ENCODE measurements around the gene EBF3. TPM values are rescaled to one million over a fixed set of nuclear protein-coding genes. Genes with fewer than 3 reads are reported as not detected.

Gene EBF3
- total RNA-seq, 1 donor = 14.7 TPM

DNA sequence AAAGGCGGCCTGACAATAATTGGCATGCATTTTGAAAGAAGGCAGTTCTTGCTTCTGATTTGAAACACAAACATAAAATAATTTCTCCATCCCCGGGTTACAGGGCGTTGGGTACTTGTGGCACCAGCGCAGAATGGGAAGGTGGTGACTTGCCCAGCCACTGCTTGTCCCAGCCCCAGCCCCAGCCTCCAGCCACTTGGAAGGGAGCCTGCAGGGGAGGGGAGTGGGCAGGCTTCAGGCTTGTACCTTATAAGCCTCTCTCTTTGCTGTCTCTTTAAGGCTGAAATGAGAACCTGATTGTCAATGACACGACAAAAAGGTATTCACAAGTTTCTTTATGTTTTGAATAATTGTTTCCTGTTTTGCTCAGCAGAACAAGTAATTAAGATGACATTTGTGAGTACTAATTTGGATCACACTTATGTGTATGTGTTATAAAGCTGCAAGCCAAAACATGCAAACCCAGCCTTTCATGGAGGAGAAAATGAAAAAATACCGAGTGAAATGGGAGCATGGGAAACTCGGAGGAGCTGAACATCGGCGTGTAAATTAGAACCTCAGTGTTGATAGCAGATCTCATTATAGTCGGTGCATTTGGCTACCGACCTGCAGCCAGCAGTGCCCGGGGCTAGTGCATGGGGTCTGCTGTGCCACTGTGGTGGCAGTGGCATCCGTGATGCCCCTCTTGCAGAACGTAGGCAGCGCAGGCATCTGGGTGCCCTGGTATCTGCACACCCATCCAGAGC, 129.9 kb downstream of the EBF3 start:
- H3K4me3 ChIP-seq (ENCODE audit: low read depth, low read length) = no peak overlapping the region
- DNase-seq (ENCODE audit: low read depth) = no peak
- no peak for TF ChIP-seq CTCF (IDR thresholded peaks at IDR 0.05; ENCODE audit: insufficient read depth, low read length)

DNA sequence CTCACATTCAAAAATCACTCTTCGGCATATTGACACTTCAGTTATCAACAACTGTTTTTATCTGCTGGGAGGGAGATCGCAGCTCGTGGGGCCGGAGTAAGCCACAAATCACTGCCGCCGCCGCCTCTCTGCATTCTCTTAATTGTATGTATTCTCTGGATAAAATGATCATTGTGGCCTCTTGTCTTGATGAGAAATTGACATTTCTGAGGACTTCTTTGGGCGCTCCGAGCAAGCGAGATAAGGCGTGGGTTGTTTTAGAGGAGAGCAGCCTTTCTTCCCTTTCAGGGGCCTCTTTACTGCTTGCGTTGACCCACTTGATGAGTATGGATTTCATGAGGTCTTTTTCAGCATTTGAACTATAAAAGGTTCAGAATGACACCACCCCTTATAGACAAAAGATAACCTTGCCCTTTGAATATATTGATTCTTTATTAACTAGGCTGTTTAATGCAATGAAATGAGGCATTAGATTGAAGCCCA, 130.6 kb downstream of the EBF3 start:
- TF ChIP-seq CTCF (IDR thresholded peaks at IDR 0.05; ENCODE audit: insufficient read depth, low read length) = no peak
- H3K4me3 ChIP-seq (ENCODE audit: low read depth, low read length) = no peak overlapping the region
- no peak for DNase-seq (ENCODE audit: low read depth)

DNA sequence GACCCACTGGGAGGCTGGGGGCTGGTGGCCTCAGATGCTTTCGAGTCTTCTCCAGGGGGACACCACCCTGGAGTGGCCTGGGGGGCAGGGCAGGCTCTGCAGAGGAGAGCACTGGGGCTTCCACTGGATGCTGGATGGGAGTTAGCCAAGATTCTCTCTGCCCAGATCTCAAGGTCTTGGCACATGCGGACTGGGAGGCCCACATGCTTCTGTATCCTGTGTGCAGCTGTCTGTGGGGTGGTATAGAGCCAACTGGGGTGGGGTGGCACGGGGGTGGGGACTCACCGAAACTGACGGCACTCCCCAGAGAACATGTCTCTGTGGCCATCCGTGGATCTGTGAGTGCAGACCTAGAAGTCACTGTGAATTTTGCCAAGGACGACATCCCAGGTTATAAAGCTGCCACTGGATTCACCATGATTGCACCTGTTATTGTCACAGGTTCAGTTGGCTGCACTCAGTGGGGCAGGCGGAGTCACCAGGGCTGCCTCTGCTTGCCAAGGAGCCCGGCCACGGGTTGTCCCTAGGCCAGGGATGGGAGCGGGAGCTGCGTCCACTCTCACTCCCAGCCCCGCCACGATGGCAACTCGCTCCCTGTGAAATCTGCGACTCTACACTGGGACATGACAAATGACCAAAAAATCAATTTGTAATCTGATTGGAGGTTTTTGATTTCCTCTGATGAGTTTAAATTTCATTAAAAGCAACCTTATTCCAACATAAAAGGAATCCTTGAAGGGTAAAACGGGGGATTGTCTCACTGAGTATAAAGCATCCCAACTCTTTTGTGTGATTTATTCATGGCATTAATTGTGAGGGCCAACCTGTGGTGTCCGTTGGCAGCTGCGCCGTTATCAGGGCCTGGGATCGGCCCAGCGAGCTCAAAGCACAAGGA, 131.3 kb downstream of the EBF3 start:
- DNase-seq (ENCODE audit: low read depth) = no peak
- no peak overlapping the region for H3K4me3 ChIP-seq (ENCODE audit: low read depth, low read length)
- no peak for TF ChIP-seq CTCF (IDR thresholded peaks at IDR 0.05; ENCODE audit: insufficient read depth, low read length)

- no peak for DNase-seq (ENCODE audit: low read depth)
- TF ChIP-seq CTCF (IDR thresholded peaks at IDR 0.05; ENCODE audit: insufficient read depth, low read length) = no peak
- H3K4me3 ChIP-seq (ENCODE audit: low read depth, low read length) = no peak overlapping the region
These were observed 132.9 kb downstream of the EBF3 start for GRCh38 chr10:129831150-129831549.

- no peak for DNase-seq (ENCODE audit: low read depth)
These were observed 138.2 kb downstream of the EBF3 start for GRCh38 chr10:129825826-129826225.

DNA sequence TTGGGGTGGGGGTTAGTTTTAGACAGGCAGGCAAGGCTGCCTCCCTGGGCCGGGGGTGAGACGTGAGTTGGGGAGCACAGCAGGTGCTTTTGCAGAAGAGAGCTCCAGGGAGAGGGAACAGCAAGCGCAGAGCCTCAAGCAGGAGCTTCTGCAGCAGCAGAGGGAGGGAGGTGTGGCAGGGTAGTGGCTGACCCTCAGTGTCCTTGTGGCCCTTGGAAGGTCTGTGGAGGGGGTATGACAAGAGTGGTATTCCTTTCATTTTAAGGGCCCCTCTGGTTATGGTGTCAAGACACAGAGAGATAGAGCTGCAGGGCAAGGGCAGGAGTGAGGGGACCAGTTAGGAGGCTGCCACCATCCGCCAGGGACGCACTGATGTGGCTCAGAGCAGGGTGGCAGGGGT, 138.9 kb downstream of the EBF3 start:
- no peak for TF ChIP-seq CTCF (IDR thresholded peaks at IDR 0.05; ENCODE audit: insufficient read depth, low read length)
- H3K4me3 ChIP-seq (ENCODE audit: low read depth, low read length) = no peak overlapping the region
- no peak for DNase-seq (ENCODE audit: low read depth)

More at GRCh38 chr10:129825826-129826225, 138.2 kb downstream of the EBF3 start:
- no peak for TF ChIP-seq CTCF (IDR thresholded peaks at IDR 0.05; ENCODE audit: insufficient read depth, low read length)
- no peak overlapping the region for H3K4me3 ChIP-seq (ENCODE audit: low read depth, low read length)

Data from fibroblast of the aortic adventitia (primary cell).